GM18517 (cell line): Measurements from ENCODE around the gene COL7A1.
"Not testable (repeated sequence)": the region's sequence is repeated elsewhere in the genome, so short reads cannot be mapped to it uniquely, and the experiment has no call there.

Experiments
- ATAC-seq: cut with Tn5 transposase; IDR thresholded peaks from one replicate; pipeline ENCODE4 v1.9.1; 2021; ENCODE audit warnings: mild to moderate bottlenecking, moderate library complexity; ENCODE audit not compliant: unreplicated experiment

Gene COL7A1

DNA sequence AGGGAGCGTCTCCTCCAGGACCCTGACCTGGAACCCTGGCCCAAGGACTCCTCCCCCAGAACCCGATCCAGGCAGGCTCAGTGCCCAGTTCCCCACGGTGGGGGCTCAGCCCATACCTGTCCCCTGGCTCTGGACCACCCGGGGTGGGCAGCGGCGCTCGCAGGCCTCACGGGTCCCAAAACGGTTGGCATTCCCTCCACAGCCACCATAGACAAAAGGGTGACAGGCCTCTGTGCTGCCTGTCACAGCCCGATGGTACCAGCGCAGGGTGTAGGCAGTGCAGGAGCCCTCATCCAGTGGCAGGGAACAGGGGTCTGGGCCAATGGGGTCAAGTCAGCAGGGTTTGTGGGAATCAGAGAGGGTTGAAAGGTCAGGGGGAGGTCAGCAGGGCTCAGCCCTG, 30.5 kb downstream of the COL7A1 start:
- no peak for ATAC-seq

GRCh38 chr3:48564022-48564421, 31.1 kb downstream of the COL7A1 start:
- no peak for ATAC-seq

GRCh38 chr3:48563382-48563918, 31.7 kb downstream of the COL7A1 start, which contains the start of gene UCN2:
TSS of gene UCN2 (minus strand) at chr3:48563781. CDS start at chr3:48563124, 657 bp downstream.
- ATAC-seq = no peak

DNA sequence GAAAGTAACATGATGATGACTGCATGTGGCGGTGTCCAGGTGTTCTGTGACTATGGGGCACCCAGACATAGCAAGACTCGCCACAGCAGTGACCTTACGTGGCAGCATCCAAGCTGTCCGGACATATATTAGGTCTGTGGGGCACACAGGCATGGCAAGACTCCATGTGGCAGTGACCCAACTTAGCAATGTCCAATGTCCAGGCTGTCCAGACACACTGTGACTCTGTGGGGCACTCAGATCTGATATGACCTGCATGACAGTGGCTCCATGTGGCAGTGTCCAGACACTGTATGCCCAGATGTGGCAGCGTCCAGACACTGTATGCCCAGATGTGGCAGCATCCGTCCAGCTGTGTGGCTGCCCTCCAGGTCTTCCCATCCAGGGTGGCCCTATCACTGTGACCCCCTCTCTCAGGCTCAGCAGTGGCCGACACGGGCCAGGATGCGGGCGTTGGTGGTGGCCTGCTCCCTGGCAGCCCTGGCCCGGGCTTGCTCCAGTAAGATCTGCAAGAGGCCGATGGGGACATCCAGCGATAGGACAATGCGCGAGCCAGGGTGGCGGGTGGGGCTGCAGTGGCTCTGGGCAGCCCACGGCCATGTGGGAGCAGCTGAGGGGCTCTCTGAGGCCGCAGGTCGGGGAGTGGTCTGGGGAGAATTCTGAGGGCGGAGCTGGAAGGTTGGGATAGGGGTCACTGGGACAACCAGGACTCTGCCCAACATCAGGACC, 32.6 kb downstream of the COL7A1 start:
- no peak for ATAC-seq

DNA sequence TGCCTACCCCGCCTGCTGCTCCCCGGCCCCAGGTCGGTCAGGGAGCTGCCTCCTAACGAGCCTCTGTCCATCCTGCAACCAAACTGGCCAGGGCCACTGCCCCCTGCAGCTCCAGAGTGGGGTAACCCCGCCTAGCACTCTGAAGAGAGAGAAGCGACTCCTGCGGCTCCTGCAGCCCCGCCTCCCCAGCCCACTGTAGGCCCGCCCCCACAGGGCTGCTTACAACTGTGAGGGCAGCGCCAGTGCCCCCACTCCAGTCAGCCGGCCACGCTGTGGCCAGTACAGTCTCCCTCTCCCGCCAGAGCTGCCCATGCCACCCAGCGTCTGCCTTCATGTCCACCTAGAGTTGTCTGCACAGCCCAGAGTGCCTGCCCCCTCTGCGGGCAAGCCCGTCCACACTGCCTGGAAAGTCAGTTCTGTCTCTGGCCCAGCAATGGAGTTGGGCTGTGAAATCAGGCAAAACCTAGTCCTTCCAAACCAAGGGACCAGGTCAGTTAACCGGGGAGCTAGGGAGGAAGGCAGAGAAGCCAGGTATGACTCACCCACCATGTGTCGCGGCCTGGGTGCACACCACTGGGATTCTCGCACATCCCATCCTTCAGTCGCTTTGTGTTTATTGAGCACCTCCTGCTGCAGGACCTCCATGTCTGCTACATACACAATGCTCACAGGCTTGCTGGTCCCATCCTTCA, 33.9 kb downstream of the COL7A1 start:
- no peak for ATAC-seq

DNA sequence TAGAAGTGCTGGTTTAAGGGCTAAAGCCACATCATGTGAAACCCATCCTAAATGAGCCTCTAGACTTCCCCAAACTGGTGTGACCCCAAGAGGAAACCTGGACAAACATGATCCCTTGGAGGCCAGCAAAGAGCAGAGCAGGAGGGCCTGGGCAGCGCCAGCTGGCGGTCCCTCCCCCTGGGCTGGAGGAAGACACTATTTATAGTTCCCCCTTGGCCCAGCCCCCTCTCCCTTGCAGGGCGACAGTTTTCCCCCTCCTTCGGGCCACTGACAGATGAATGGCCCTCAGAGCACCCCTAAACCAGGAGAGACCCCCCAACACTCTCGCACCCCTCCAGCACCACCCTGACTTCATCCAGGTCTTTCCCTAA, 34.5 kb downstream of the COL7A1 start:
- no peak for ATAC-seq

GRCh38 chr3:48558493-48559134, 36.5 kb downstream of the COL7A1 start:
- ATAC-seq = no peak

DNA sequence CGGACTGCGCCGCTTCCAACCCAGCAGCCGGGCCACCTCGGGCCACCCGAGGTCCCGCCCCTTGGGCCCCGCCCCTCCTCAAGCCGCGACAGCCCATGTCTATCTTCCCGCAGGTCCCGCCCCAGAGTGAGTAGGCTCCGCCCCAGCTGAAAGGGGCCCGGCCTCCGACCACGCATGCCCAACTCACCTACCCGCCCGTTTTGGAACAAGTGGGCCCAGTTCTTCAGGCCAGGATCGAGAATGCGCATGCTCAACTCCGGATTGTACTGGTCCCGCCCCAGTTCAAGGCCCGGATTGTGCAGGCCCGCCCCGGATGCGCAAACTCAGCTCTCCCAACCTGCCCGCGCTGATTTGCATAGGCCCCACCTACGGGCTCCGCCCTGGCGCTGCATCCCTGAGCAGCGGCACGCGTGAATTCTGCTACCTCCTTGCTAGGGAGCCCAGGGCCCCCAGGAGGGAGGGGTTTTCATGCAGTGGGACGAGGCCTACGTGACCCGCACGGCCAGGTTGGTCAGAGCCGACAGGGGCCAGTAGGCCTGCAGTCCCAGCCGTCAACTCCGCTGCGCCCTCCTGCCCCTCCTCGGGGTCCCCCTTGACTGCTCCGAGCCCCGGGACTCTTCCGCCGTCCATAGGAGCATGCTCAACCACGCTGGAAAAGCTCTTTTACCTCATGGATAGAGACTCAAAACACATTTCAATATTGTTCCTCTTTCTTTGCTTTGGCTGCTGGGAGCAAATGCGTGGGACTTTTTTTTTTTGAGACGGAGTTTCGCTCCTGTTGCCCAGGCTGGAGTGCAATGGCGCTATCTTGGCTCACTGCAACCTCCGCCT, 38.1 kb downstream of the COL7A1 start, which contains the start of gene PFKFB4:
Gene PFKFB4 (minus strand): TSS at position 8 of the 831 bp plus-strand sequence. CDS start 26 bp downstream, outside the sequence.
- peak; percentile 87 for ATAC-seq

GRCh38 chr3:48555949-48556795, 39.0 kb downstream of the COL7A1 start:
- no peak for ATAC-seq

- no peak for ATAC-seq
Measured at GRCh38 chr3:48555231-48555948, 39.7 kb downstream of the COL7A1 start.

DNA sequence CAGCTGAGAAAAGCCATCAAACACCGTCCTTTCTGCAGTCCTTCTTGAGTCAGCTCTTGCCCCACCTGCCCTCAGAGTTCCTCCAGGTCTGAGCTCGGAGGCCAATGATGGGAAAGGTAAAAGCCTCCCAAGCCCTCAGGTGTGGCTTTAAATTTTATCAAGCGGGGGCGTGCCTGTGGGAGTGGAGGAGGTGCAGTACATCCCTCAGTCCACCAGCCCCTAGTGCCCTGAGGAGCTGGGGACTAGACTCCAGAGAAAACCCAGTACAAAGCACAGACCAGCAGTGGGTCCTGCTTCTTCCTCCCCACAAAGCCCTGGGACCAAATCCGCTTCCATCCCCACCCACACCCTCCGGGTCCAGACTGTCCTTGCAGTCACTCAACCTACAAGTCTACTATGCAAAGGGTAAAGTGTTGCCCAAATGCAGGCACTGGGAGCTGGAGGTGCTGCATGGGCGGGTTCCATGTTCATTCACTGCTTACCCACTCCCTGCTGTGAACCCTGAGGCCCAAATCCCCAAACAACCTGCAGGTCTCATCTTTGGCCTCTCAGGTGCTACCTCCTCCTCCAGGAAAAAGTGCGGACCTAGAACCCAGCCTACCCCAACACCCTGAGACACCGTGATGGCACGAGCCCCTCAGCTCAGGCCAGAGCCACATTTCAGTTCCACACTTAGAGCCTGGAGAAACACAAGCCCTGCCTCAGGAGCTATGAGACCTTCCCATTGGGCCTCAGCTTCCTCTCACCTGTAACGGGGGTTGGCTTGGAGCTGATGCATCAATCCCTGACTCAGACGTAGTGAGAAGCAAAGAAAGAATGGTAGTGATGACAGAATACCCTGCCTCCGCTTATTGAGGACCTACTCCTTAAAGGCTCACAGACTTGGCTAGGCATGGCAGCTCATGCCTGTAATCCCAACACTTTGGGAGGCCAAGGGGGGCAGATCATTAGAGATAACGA, 41.0 kb downstream of the COL7A1 start:
- ATAC-seq = no peak

DNA sequence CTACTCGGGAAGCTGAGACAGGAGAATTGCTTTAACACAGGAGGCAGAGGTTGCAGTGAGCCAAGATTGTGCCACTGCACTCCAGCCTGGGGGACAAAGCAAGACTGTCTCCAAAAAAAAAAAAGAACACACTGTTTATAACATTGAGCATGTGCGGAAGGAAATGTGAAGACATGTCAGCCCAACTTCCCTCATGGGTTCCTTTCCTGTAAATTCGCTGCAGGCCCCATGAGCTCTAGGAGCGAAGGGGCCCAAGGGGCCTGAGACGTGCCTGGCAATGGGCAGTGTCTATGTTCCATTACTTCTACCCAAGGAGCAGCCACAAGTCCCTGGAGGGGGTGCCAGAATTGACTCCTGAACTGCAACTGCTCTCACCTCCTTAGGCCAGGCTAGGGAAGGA, 41.8 kb downstream of the COL7A1 start:
- no peak for ATAC-seq

GRCh38 chr3:48552111-48552951, 42.8 kb downstream of the COL7A1 start:
- ATAC-seq = no peak

DNA sequence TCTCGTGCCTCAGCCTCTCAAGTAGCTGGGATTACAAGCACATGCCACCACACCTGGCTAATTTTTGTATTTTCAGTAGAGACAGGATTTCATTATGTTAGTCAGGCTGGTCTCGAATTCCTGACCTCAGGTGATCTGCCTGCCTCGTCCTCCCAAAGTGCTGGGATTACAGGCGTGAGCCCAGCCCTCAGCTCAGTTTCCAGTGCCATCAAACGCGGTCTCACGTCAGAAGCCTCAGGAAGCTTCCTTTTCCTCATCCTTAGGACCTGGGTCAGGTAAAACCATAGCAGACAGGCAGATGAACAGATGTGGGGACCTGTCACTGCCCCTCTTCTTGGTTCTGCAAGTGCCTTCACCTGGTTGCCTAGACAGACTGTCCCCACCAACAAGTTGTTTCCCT, 43.5 kb downstream of the COL7A1 start:
- not testable (repeated sequence) for ATAC-seq

DNA sequence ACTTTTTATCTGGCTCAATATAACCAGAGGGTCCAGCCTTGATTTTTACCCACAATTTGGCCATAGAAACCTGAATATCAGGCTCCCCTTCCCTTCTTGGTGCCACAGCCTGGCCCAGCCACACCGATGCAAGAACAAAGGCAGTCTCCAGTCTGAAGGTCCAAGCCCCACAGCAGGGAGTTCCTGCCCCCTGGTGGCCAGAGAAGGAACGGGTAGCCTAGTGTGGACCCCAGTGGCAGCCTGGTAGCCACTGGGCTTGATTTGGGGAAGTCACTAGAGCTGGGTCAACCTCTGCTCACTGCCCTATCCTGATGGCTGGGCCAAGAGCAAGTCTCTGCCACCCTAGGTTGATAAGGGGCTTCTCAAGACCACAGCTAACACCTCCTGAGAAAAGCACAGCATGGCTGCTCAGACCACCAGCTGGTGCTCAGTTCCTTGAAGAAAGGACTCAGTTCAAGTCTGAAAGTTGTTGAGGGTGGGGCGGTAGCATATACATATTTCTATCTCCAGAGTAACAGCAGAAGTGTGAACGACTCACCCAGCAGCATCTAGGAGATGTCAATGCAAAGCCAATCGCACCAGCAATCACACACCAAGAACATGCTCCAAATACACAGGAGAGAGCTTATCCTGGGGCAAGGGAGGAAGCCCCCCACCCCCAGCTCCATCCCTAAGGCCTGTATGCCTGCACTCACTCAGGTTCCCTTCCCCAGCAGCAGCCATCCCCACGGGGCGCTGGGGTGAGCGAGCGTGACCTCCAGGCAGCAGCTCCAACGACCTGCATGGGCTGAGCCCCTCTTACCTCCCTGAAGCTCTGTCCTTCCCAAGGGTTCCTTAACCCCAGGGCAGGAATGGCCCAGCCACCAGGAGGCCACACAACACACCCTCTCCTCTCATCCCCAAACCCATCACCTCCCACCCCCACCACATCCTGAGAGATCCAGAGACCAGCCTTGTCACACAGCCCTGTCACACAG, 46.1 kb downstream of the COL7A1 start:
- ATAC-seq = no peak

GRCh38 chr3:48548126-48548525, 47.0 kb downstream of the COL7A1 start:
- ATAC-seq = no peak
